K562 (cell line): ENCODE results near the gene HNRNPU. TPM values are rescaled to one million over a fixed set of nuclear protein-coding genes. Genes with fewer than 3 reads are reported as not detected.

ENCODE experiments used
- ARID2 ChIP-seq: fragments of 450-650 bp; IDR thresholded peaks from 2 replicates; pipeline ENCODE4 v1.6.1; 2017; ENCODE audit warnings: antibody characterized with exemption, mild to moderate bottlenecking
- CHD2 ChIP-seq: IDR thresholded peaks from 2 replicates; pipeline ENCODE4 v1.6.1; 2011; ENCODE audit warnings: low read depth, low read length
- CLOCK ChIP-seq: fragments of 250-450 bp; sonication (Bioruptor Pico); IDR thresholded peaks from 2 replicates; pipeline ENCODE4 v1.4.0; 2020; ENCODE audit warnings: mild to moderate bottlenecking, moderate library complexity, borderline replicate concordance
- CTBP1 ChIP-seq: fragments of 450-650 bp; IDR thresholded peaks from 2 replicates; pipeline ENCODE4 v1.6.1; 2016; ENCODE audit warnings: borderline replicate concordance
- ELK3 ChIP-seq: fragments of 450-650 bp; formaldehyde crosslinking; IDR thresholded peaks from 2 replicates; pipeline ENCODE4 v1.4.0; 2020; ENCODE audit warnings: mild to moderate bottlenecking
- GTF2F1 ChIP-seq: IDR thresholded peaks from 2 replicates; pipeline ENCODE4 v1.6.1; 2011; ENCODE audit warnings: low read depth, low read length, improper control_type of control experiment
- HCFC1 ChIP-seq: IDR thresholded peaks from 2 replicates; pipeline ENCODE4 v1.6.1; 2012; ENCODE audit warnings: low read depth, low read length, improper control_type of control experiment
- HMBOX1 ChIP-seq: sonication (generic); IDR thresholded peaks from 2 replicates; pipeline ENCODE4 v1.6.1; 2016
- HNRNPLL ChIP-seq: fragments of 200-400 bp; formaldehyde crosslinking; IDR thresholded peaks from 2 replicates; pipeline ENCODE4 v1.6.1; 2017; ENCODE audit warnings: low read length, low read depth, mild to moderate bottlenecking; ENCODE audit not compliant: poor library complexity, severe bottlenecking
- PATZ1 ChIP-seq: fragments of 250-450 bp; sonication (Bioruptor Pico); IDR thresholded peaks from 2 replicates; pipeline ENCODE4 v1.5.0; 2020; ENCODE audit warnings: mild to moderate bottlenecking, borderline replicate concordance
- PHTF2 ChIP-seq: fragments of 250-450 bp; sonication (Bioruptor Pico); IDR thresholded peaks from 2 replicates; pipeline ENCODE4 v1.5.0; 2021; ENCODE audit warnings: mild to moderate bottlenecking
- POLR2AphosphoS2 ChIP-seq: IDR thresholded peaks from 2 replicates; pipeline ENCODE4 v1.6.1; 2012; ENCODE audit warnings: low read length, improper control_type of control experiment
- POLR2G ChIP-seq: fragments of 200-400 bp; formaldehyde crosslinking; IDR thresholded peaks from 2 replicates; pipeline ENCODE4 v1.6.1; 2017; ENCODE audit warnings: low read depth, mild to moderate bottlenecking, antibody characterized with exemption, low read length, moderate library complexity
- SRSF1 ChIP-seq: fragments of 200-400 bp; formaldehyde crosslinking; IDR thresholded peaks from 2 replicates; pipeline ENCODE4 v1.6.1; 2017; ENCODE audit warnings: mild to moderate bottlenecking, low read depth, low read length, moderate library complexity
- SUPT5H ChIP-seq: fragments of 450-650 bp; IDR thresholded peaks from 2 replicates; pipeline ENCODE4 v1.6.1; 2016
- TEAD1 ChIP-seq, 2 experiments: fragments of 450-650 bp in 1 of 2; sonication (generic) in 1 of 2; formaldehyde crosslinking; IDR thresholded peaks; 2 replicates each; pipeline versions ENCODE4 v1.4.0 to v1.8.0; 2020 to 2022; ENCODE audit warnings: mild to moderate bottlenecking in 2 of 2, missing genetic modification reagents in 1 of 2
- TRIM24 ChIP-seq, 2 experiments: fragments of 450-650 bp; IDR thresholded peaks; 2 replicates each; pipeline ENCODE4 v1.6.1; 2016
- ZBTB9 ChIP-seq: fragments of 450-650 bp; formaldehyde crosslinking; IDR thresholded peaks from 2 replicates; pipeline ENCODE4 v1.4.0; 2020; ENCODE audit warnings: mild to moderate bottlenecking, moderate library complexity
- ZC3H11A ChIP-seq: IDR thresholded peaks from 2 replicates; pipeline ENCODE4 v1.6.1; 2012; ENCODE audit warnings: low read depth, low read length, improper control_type of control experiment
- ZNF347 ChIP-seq: fragments of 450-650 bp; formaldehyde crosslinking; IDR thresholded peaks from 2 replicates; pipeline ENCODE4 v1.4.0; 2020; ENCODE audit warnings: low read depth, mild to moderate bottlenecking, moderate library complexity
- ZNF41 ChIP-seq: fragments of 250-450 bp; sonication (Bioruptor Pico); conservative IDR thresholded peaks from 2 replicates; pipeline ENCODE4 v1.4.0; 2020; ENCODE audit warnings: mild to moderate bottlenecking
- ZNF584 ChIP-seq: fragments of 200-800 bp; sonication (Bioruptor generic); IDR thresholded peaks from 2 replicates; pipeline ENCODE4 v1.6.1; 2016; ENCODE audit warnings: low read depth, mild to moderate bottlenecking, missing genetic modification characterization, missing compliant biosample characterization
- polyA plus RNA-seq, 8 experiments: library from polyadenylated mRNA; depleted of rRNA in 4 of 8; stranded (reverse) in 5 of 8; unstranded in 3 of 8; fragments of >200 nt; fragmentation: Nextera tagmentation in 2 of 8; fragmentation: Illumina TruSeq in 1 of 8; extraction: Ambion mirVana in 2 of 8; extraction: Trizol in 1 of 8; gene quantifications; 2 replicates each; pipeline versions ENCODE4 v1.2.1 to v1.2.3, GENCODE V29; 2011 to 2014; ENCODE audit warnings: inconsistent platforms in 1 of 8, missing spikeins in 1 of 8
- total RNA-seq, 7 experiments: library from RNA; depleted of rRNA in 6 of 7; stranded (reverse); fragments of >200 nt in 6 of 7; fragmentation: Illumina TruSeq in 2 of 7; extraction: Trizol in 2 of 7; gene quantifications; 2 replicates each; pipeline versions ENCODE4 v1.2.1 to v1.2.3, GENCODE V29; 2011 to 2021; ENCODE audit warnings: low replicate concordance in 1 of 7

Gene HNRNPU
- total and polyA plus RNA-seq, 9 of the 15 experiments (the other 6 are each of a cell fraction or from before 2014, with no cell fraction given), result 159 to 777 (median 577) TPM

- TF ChIP-seq PATZ1 (CRISPR knock-in tag) (peak; percentile 33; the same call in 1 of the 2 replicates), HNRNPLL (peak; percentile 77), TRIM24 (IDR thresholded peaks at IDR 0.05) (no peak), CHD2 (no peak), CLOCK (CRISPR knock-in tag) (no peak), ZNF347 (CRISPR knock-in tag) (no peak), SUPT5H (no peak; the same call in 1 of the 2 replicates), ZNF584 (CRISPR knock-in tag) (no peak), SRSF1 (no peak), POLR2AphosphoS2 (peak; percentile 20; the same call in 1 of the 2 replicates), HMBOX1 (peak; percentile 11; the same call in 1 of the 2 replicates), ELK3 (CRISPR knock-in tag) (no peak), PHTF2 (CRISPR knock-in tag) (no peak), TEAD1 (CRISPR knock-in tag; IDR thresholded peaks at IDR 0.05) (no peak), HCFC1 (no peak), POLR2G (no peak), ZNF41 (CRISPR knock-in tag) (0 out of 2 replicates have a peak, but pooled peaks have one; percentile 5), ARID2 (no peak), CTBP1 (peak; percentile 55; the same call in 1 of the 2 replicates), GTF2F1 (no peak), ZBTB9 (CRISPR knock-in tag) (no peak), ZC3H11A (no peak)
Measured at GRCh38 chr1:244836135-244836521, 28.2 kb downstream of the HNRNPU start (continued).
